Endothelial cell of umbilical vein (primary cell): ENCODE measurements around the gene POLR3G. TPM values are rescaled to one million over a fixed set of nuclear protein-coding genes. Genes with fewer than 3 reads are reported as not detected.

Experiments used
- BruUV-seq: library from RNA; stranded (reverse); fragments of 400-500 nt; replicated peaks from 2 replicates; lab custom pipeline; 2021; lab: Mats Ljungman, UMichigan
- CTCF ChIA-PET: fragments of 300-600, 350-600 bp; sonication (Branson Sonifier 250); formaldehyde crosslinking; loops from one replicate; lab custom pipeline; 2021; ENCODE audit warnings: antibody characterized with exemption, inconsistent platforms; lab: Charles Lee
- POLR2A ChIA-PET: fragments of 300-600, 350-600 bp; sonication (Branson Sonifier 250); formaldehyde crosslinking; loops from one replicate; lab custom pipeline; 2021; ENCODE audit warnings: antibody characterized with exemption, inconsistent platforms; lab: Charles Lee
- DNase-seq: peaks from one replicate; pipeline ENCODE4 v3.0.0-alpha.2; 2011; ENCODE audit warnings: low read depth, low spot score
- FAIRE-seq: peaks from 2 replicates; lab custom pipeline; 2011; peaks lifted over from hg19 to GRCh38; lab: Jason Lieb, UNC
- H2AFZ ChIP-seq: 2 replicates; pipeline ENCODE4 v1.6.0; 2012; ENCODE audit warnings: low read depth, low read length, control low read depth, inconsistent platforms
- H3K27ac ChIP-seq: 2 replicates; pipeline ENCODE4 v1.5.1; 2011; ENCODE audit warnings: low read depth, mild to moderate bottlenecking, control low read depth, low read length, moderate library complexity; ENCODE audit not compliant: insufficient read depth
- H3K27me3 ChIP-seq, 2 experiments: 2 replicates each; pipeline versions ENCODE4 v1.6.0 to v1.6.1; 2011; ENCODE audit warnings: low read length in 2 of 2, mixed read lengths in 1 of 2; ENCODE audit not compliant: control insufficient read depth in 2 of 2, insufficient read depth in 2 of 2
- H3K36me3 ChIP-seq, 2 experiments: 2 replicates in 1 of 2; 3 replicates in 1 of 2; pipeline ENCODE4 v1.5.1; 2011; ENCODE audit warnings: low read length in 2 of 2, mild to moderate bottlenecking in 1 of 2, moderate library complexity in 1 of 2; ENCODE audit not compliant: control insufficient read depth in 2 of 2, insufficient read depth in 2 of 2; ENCODE audit errors: extremely low read depth in 1 of 2
- H3K4me1 ChIP-seq: 3 replicates; pipeline ENCODE4 v1.5.1; 2011; ENCODE audit warnings: mild to moderate bottlenecking, low read length; ENCODE audit not compliant: control insufficient read depth, insufficient read depth; ENCODE audit errors: extremely low read depth
- H3K4me2 ChIP-seq: 2 replicates; pipeline ENCODE4 v1.6.1; 2011; ENCODE audit warnings: low read length, control low read depth, mixed read lengths; ENCODE audit not compliant: insufficient read depth
- H3K4me3 ChIP-seq, 3 experiments: fragments of 200-600 bp in 1 of 3; sonication (generic), shearing (Covaris generic) in 1 of 3; replicated peaks in 1 of 3; 2 replicates each; pipeline ENCODE4 v1.5.1; 2011 to 2016; ENCODE audit warnings: control low read depth in 3 of 3, low read length in 3 of 3, mild to moderate bottlenecking in 2 of 3, inconsistent platforms in 1 of 3, low read depth in 1 of 3, moderate library complexity in 1 of 3; ENCODE audit not compliant: insufficient read depth in 1 of 3
- H3K79me2 ChIP-seq: 2 replicates; pipeline ENCODE4 v1.6.0; 2012; ENCODE audit warnings: low read length, inconsistent platforms; ENCODE audit not compliant: control insufficient read depth, insufficient read depth
- H3K9ac ChIP-seq: replicated peaks from 2 replicates; pipeline ENCODE3; 2011; ENCODE audit warnings: low read length, control low read depth; ENCODE audit not compliant: insufficient read depth; ENCODE audit errors: extremely low read depth
- H3K9me1 ChIP-seq: replicated peaks from 3 replicates; pipeline ENCODE4 v1.6.0; 2011; ENCODE audit warnings: mild to moderate bottlenecking, low read length; ENCODE audit not compliant: control insufficient read depth, insufficient read depth; ENCODE audit errors: extremely low read depth
- H3K9me3 ChIP-seq: replicated peaks from 2 replicates; pipeline ENCODE4 v1.5.1; 2012; ENCODE audit warnings: low read length, inconsistent platforms; ENCODE audit not compliant: control insufficient read depth, insufficient read depth
- H4K20me1 ChIP-seq: replicated peaks from 2 replicates; pipeline ENCODE3; 2011; ENCODE audit warnings: mild to moderate bottlenecking, low read length; ENCODE audit not compliant: control insufficient read depth, insufficient read depth; ENCODE audit errors: extremely low read depth
- EZH2 ChIP-seq: IDR thresholded peaks from 2 replicates; pipeline ENCODE4 v1.6.1; 2012; ENCODE audit warnings: borderline replicate concordance, low read depth, mild to moderate bottlenecking, moderate library complexity, low read length, inconsistent platforms; ENCODE audit not compliant: severe bottlenecking
- FOS ChIP-seq: IDR thresholded peaks from 2 replicates; pipeline ENCODE4 v1.6.1; 2011; ENCODE audit warnings: mild to moderate bottlenecking, low read length, moderate library complexity, borderline replicate concordance; ENCODE audit not compliant: insufficient read depth
- GATA2 ChIP-seq: IDR thresholded peaks from 2 replicates; pipeline ENCODE4 v1.7.0; 2011; ENCODE audit warnings: low read depth, mild to moderate bottlenecking, moderate library complexity, mixed read lengths, low read length; ENCODE audit not compliant: insufficient read length, insufficient read depth
- JUN ChIP-seq: IDR thresholded peaks from 2 replicates; pipeline ENCODE4 v1.6.1; 2011; ENCODE audit warnings: borderline replicate concordance, low read depth; ENCODE audit not compliant: insufficient read length, insufficient read depth
- MAX ChIP-seq: IDR thresholded peaks from 2 replicates; pipeline ENCODE4 v1.6.1; 2011; ENCODE audit not compliant: insufficient read depth, insufficient read length
- MYC ChIP-seq: IDR thresholded peaks from one replicate; pipeline ENCODE4 v1.6.1; 2011; ENCODE audit warnings: mild to moderate bottlenecking, low read depth, low read length
- POLR2A ChIP-seq: IDR thresholded peaks from 2 replicates; pipeline ENCODE4 v1.6.1; 2012; ENCODE audit warnings: low read depth, mild to moderate bottlenecking, control low read depth, low read length
- POLR2AphosphoS5 ChIP-seq: IDR thresholded peaks from 2 replicates; pipeline ENCODE4 v1.6.1; 2012; ENCODE audit warnings: low read depth, mild to moderate bottlenecking, control low read depth, low read length, moderate library complexity; ENCODE audit not compliant: insufficient read depth
- dilution Hi-C: fragments of 300-500 bp; cut with MboI; formaldehyde crosslinking; loops from one replicate; pipeline ENCODE4 v1.15.0; 2019; ENCODE audit warnings: low sequenced_read_pairs; ENCODE audit not compliant: extremely low pct_ligation_motif_present
- intact Hi-C: fragments of 100-400 bp; cut with micrococcal nuclease; formaldehyde crosslinking; loops from one replicate; pipeline ENCODE4 v1.10.0; 2022
- polyA plus RNA-seq, 4 experiments: library from polyadenylated mRNA; depleted of rRNA in 3 of 4; stranded (reverse) in 3 of 4; unstranded in 1 of 4; fragments of >200 nt; gene quantifications; 2 replicates each; pipeline versions ENCODE4 v1.2.1 to v1.2.3, GENCODE V29; 2011 to 2012; ENCODE audit warnings: missing spikeins in 1 of 4
- total RNA-seq: library from RNA; stranded (reverse); gene quantifications from 2 replicates; pipeline ENCODE4 v1.2.3, GENCODE V29; 2021
- TF ChIP-seq, protein P1 (sequence below), 2 donors: IDR thresholded peaks; 1 replicate in 1 of 2; 2 replicates in 1 of 2; pipeline ENCODE4 v1.5.1; 2011; ENCODE audit warnings: low read length in 2 of 2, mild to moderate bottlenecking in 2 of 2, moderate library complexity in 2 of 2, control low read depth in 1 of 2, inconsistent platforms in 1 of 2, low read depth in 1 of 2; ENCODE audit not compliant: insufficient read depth in 1 of 2; ENCODE audit errors: extremely low read depth in 1 of 2

The POLR3G gene
- total and polyA plus RNA-seq, 2 donors (not counting 3 experiments of a cell fraction or from before 2014, with no cell fraction given), result 15.0 to 15.7 TPM

DNA sequence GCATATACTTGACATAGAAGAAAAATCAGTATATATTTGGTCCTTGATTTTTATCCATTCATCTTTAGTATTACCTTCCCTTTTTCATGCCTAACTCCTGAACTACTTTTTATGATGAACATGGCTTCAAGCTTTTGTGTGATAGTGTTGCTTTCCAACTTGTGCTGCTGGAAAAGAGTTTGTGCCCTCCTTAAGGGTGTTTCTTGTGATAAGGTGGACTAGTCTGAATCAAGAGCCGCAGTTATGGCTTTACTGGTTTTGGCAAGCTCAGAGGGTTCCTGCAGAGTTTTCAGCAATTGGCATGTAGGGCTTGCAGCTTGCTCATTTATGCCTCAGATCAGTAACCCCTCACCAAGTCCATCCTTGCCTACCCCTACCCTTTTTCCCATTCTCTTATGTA lies 20.5 kb downstream of the POLR3G start:
- no peaks in the 10 kb centered on the region for H3K4me1 ChIP-seq
- ChIA-PET CTCF (no interaction called here), POLR2A (no interaction called here)
- dilution Hi-C loops, result no loop called here
- H2AFZ ChIP-seq, result no peak overlapping the region
- FAIRE-seq, result no peak
- no peak for TF ChIP-seq GATA2
- TF ChIP-seq POLR2AphosphoS5, result no peak
- TF ChIP-seq JUN, result no peak
- TF ChIP-seq, protein P1, sequence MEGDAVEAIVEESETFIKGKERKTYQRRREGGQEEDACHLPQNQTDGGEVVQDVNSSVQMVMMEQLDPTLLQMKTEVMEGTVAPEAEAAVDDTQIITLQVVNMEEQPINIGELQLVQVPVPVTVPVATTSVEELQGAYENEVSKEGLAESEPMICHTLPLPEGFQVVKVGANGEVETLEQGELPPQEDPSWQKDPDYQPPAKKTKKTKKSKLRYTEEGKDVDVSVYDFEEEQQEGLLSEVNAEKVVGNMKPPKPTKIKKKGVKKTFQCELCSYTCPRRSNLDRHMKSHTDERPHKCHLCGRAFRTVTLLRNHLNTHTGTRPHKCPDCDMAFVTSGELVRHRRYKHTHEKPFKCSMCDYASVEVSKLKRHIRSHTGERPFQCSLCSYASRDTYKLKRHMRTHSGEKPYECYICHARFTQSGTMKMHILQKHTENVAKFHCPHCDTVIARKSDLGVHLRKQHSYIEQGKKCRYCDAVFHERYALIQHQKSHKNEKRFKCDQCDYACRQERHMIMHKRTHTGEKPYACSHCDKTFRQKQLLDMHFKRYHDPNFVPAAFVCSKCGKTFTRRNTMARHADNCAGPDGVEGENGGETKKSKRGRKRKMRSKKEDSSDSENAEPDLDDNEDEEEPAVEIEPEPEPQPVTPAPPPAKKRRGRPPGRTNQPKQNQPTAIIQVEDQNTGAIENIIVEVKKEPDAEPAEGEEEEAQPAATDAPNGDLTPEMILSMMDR (IDR thresholded peaks at IDR 0.05; ENCODE audit: extremely low read depth in 1 of 2, insufficient read depth in 1 of 2, low read depth in 1 of 2, low read length in 2 of 2), result no peak
- no peak for TF ChIP-seq FOS
- TF ChIP-seq POLR2A, result no peak
- no peaks in the 10 kb centered on the region for H4K20me1 ChIP-seq
- H3K9me1 ChIP-seq, result no peaks in the 10 kb centered on the region
- no TSS peak for BruUV-seq
- DNase-seq, result no peak
- H3K79me2 ChIP-seq, result no peaks in the 10 kb centered on the region
- no peak overlapping the region for H3K4me3 ChIP-seq
- H3K9ac ChIP-seq, result no peak overlapping the region
- no peaks in the 10 kb centered on the region for H3K36me3 ChIP-seq
- intact Hi-C loops, result no loop called here
- no peak overlapping the region for H3K4me2 ChIP-seq
- H3K9me3 ChIP-seq, result no peaks in the 10 kb centered on the region
- no peak overlapping the region for H3K27ac ChIP-seq
- H3K27me3 ChIP-seq, result no peaks in the 10 kb centered on the region

- H3K4me2 ChIP-seq, result no peak overlapping the region
- no peak overlapping the region for H3K27ac ChIP-seq
These were observed 28.9 kb downstream of the POLR3G start for GRCh38 chr5:90503596-90503995.

More at GRCh38 chr5:90503596-90503995, 28.9 kb downstream of the POLR3G start:
- no peaks in the 10 kb centered on the region for H3K36me3 ChIP-seq
- BruUV-seq, result no TSS peak
- ChIA-PET POLR2A (no interaction called here), CTCF (interaction anchor here (1.0 to 1.6 kb wide), 2 partner anchors 26 to 64 kb away, joined by 3 to 5 read pairs; no protein-coding TSS in a partner anchor)
- dilution Hi-C loops (no loop called here), intact Hi-C loops (no loop called here)
- DNase-seq (no peak), FAIRE-seq (no peak)
- H3K4me1 ChIP-seq, result no peaks in the 10 kb centered on the region
- H3K27me3 ChIP-seq, result no peaks in the 10 kb centered on the region
- no peaks in the 10 kb centered on the region for H3K9me1 ChIP-seq
- H3K9me3 ChIP-seq, result no peaks in the 10 kb centered on the region
- H2AFZ ChIP-seq, result no peak overlapping the region
- no peaks in the 10 kb centered on the region for H4K20me1 ChIP-seq
- no peak overlapping the region for H3K4me3 ChIP-seq
- H3K9ac ChIP-seq, result no peak overlapping the region
- no peaks in the 10 kb centered on the region for H3K79me2 ChIP-seq
- no peak for TF ChIP-seq FOS
- no peak for TF ChIP-seq GATA2
- TF ChIP-seq, protein P1 (IDR thresholded peaks at IDR 0.05; ENCODE audit: extremely low read depth in 1 of 2, insufficient read depth in 1 of 2, low read depth in 1 of 2, low read length in 2 of 2), result no peak
- no peak for TF ChIP-seq POLR2A
- TF ChIP-seq MAX, result no peak
- TF ChIP-seq MYC, result no peak
- TF ChIP-seq POLR2AphosphoS5, result no peak
- no peak for TF ChIP-seq JUN
- no peak for TF ChIP-seq EZH2
